ENCODE measurements around the gene RALGAPA2. TPM values are rescaled to one million over a fixed set of nuclear protein-coding genes. Genes with fewer than 3 reads are reported as not detected.

The RALGAPA2 gene
- polyA plus RNA-seq, 2 of the 4 experiments (the other 2 are of a cell fraction): 4.0 to 4.7 TPM

GRCh38 chr20:20548527-20549266 lies 163.7 kb downstream of the RALGAPA2 start:
- WGBS (ENCODE audit: missing lambda C conversion rate): 34% methylated on average over 5 of the region's 5 CpGs
- Histone ChIP-seq H3K4me3 (no peak overlapping the region), H3K4me1 (peaks cover 21% of the 10 kb centered on the region), H3K27ac (no peak overlapping the region), H3K4me2 (peak overlapping the region; percentile 51; the same call in 2 of the 3 replicates), H3K9me3 (no peaks in the 10 kb centered on the region)
- no peak for ATAC-seq
- no peak for DNase-seq (ENCODE audit: low read depth in 1 of 2, low spot score in 1 of 2)
- CTCF ChIA-PET: interaction anchor here (1.3 to 1.5 kb wide), 3 partner anchors 11 to 1067 kb away, joined by 3 to 5 read pairs (median 5); no protein-coding TSS in a partner anchor
- POLR2A ChIA-PET: no interaction called here
- FAIRE-seq: peak; percentile 65
- TF ChIP-seq ELK1 (IDR thresholded peaks at IDR 0.05; ENCODE audit: low read depth, low read length) (no peak), HOXB13 (CRISPR knock-in tag; IDR thresholded peaks at IDR 0.05; ENCODE audit: low read depth) (no peak), PBX3 (IDR thresholded peaks at IDR 0.05) (no peak), NFE2L2 (conservative IDR thresholded peaks at IDR 0.05; ENCODE audit: low read length) (no peak), NR3C1 (IDR thresholded peaks at IDR 0.05) (no peak), RCOR1 (IDR thresholded peaks at IDR 0.05; ENCODE audit: low read depth, low read length) (no peak), USF2 (IDR thresholded peaks at IDR 0.05) (no peak), ZNF302 (CRISPR knock-in tag; IDR thresholded peaks at IDR 0.05) (no peak)

- H3K4me1 ChIP-seq: peaks cover 21% of the 10 kb centered on the region
- no peak for DNase-seq (ENCODE audit: low read depth in 1 of 2, low spot score in 1 of 2)
- no peak for TF ChIP-seq FOSB (CRISPR knock-in tag; IDR thresholded peaks at IDR 0.05)
- TF ChIP-seq SREBF2 (IDR thresholded peaks at IDR 0.05): no peak
- TF ChIP-seq CBX2 (IDR thresholded peaks at IDR 0.05; ENCODE audit: borderline replicate concordance, low read depth): no peak
- TF ChIP-seq GATA3 (IDR thresholded peaks at IDR 0.05; ENCODE audit: borderline replicate concordance): no peak
- TF ChIP-seq BHLHE40 (IDR thresholded peaks at IDR 0.05; ENCODE audit: low read depth, low read length): no peak
- peak; percentile 7 for FAIRE-seq
- CTCF ChIA-PET: no interaction called here
- 92% methylated on average over 2 of the region's 2 CpGs for WGBS (ENCODE audit: missing lambda C conversion rate)
- no peaks in the 10 kb centered on the region for H3K9me3 ChIP-seq
- H3K4me2 ChIP-seq: no peak overlapping the region; the same call in 2 of the 3 replicates
- H3K27ac ChIP-seq: no peak overlapping the region
- no peak overlapping the region for H3K4me3 ChIP-seq
- POLR2A ChIA-PET: no interaction called here
- no peak for ATAC-seq
Measured at GRCh38 chr20:20547876-20548266, 164.6 kb downstream of the RALGAPA2 start.

- no peak for DNase-seq (ENCODE audit: low read depth in 1 of 2, low spot score in 1 of 2)
- POLR2A ChIA-PET: no interaction called here
- FAIRE-seq: peak; percentile 49
- H3K9me3 ChIP-seq: no peaks in the 10 kb centered on the region
- H3K4me3 ChIP-seq: no peak overlapping the region
- ATAC-seq: 0 out of 6 replicates have a peak, but pooled peaks of 1 of the 2 experiments have one; percentile 13
- TF ChIP-seq BHLHE40 (IDR thresholded peaks at IDR 0.05; ENCODE audit: low read depth, low read length) (no peak), POLR2A (IDR thresholded peaks at IDR 0.05; ENCODE audit: low read length) (no peak), ZFP36 (IDR thresholded peaks at IDR 0.05; ENCODE audit: borderline replicate concordance, partially characterized antibody) (no peak), MAFK (IDR thresholded peaks at IDR 0.05; ENCODE audit: partially characterized antibody) (no peak), SMC3 (IDR thresholded peaks at IDR 0.05) (no peak), BCL3 (IDR thresholded peaks at IDR 0.05) (no peak), ZC3H11A (IDR thresholded peaks at IDR 0.05) (no peak), PHF8 (IDR thresholded peaks at IDR 0.05; ENCODE audit: borderline replicate concordance, low read depth) (no peak), HOXB13 (CRISPR knock-in tag; IDR thresholded peaks at IDR 0.05; ENCODE audit: low read depth) (no peak), RNF2 (IDR thresholded peaks at IDR 0.05; ENCODE audit: borderline replicate concordance, low read depth) (no peak)
- no peak overlapping the region for H3K27ac ChIP-seq
- H3K4me1 ChIP-seq: peaks cover 21% of the 10 kb centered on the region
- 92% methylated on average over 5 of the region's 5 CpGs for whole genome bisulfite sequencing (ENCODE audit: missing lambda C conversion rate)
- CTCF ChIA-PET: no interaction called here
- H3K4me2 ChIP-seq: no peak overlapping the region
Measured at GRCh38 chr20:20547221-20547875, 165.1 kb downstream of the RALGAPA2 start.
